ENCODE measurements around the gene DDR1.
"Not testable (repeated sequence)": the region's sequence is repeated elsewhere in the genome, so short reads cannot be mapped to it uniquely, and the experiment has no call there.

Gene DDR1

GRCh38 chr6:30883685-30884520, at the start of gene DDR1:
TSS of gene DDR1 (plus strand) at chr6:30884519. CDS start at chr6:30888730, 4,211 bp downstream.
- peak; percentile 58 to 64 for DNase-seq

DNA sequence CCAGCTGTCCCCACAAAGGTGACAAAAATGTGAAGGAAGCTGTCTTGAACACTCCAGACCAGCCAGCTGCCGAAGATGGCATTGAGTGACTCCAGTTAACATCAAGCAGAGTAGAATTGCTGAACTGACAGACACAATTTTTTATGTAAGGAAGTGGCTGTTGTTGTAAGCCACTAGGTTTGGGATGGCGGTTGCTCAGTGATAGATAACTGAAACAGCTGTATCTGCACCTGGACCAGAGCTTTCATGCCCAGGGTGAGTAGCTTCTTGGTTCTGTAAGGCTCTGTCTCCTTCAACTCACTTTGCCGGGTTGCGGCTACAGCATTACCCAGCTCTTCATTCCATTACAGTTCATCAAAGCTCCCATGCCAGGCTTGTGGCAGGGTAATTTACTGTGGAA, 49.7 kb upstream of the DDR1 start:
- no peak for DNase-seq

- no peak for DNase-seq
These were observed 48.7 kb upstream of the DDR1 start for GRCh38 chr6:30835576-30835975.

GRCh38 chr6:30836431-30836866, 47.9 kb upstream of the DDR1 start:
- DNase-seq: no peak

- DNase-seq: no peak
These were observed 47.4 kb upstream of the DDR1 start for GRCh38 chr6:30836957-30837356.

GRCh38 chr6:30837432-30837831, 46.9 kb upstream of the DDR1 start:
- DNase-seq: no peak

DNA sequence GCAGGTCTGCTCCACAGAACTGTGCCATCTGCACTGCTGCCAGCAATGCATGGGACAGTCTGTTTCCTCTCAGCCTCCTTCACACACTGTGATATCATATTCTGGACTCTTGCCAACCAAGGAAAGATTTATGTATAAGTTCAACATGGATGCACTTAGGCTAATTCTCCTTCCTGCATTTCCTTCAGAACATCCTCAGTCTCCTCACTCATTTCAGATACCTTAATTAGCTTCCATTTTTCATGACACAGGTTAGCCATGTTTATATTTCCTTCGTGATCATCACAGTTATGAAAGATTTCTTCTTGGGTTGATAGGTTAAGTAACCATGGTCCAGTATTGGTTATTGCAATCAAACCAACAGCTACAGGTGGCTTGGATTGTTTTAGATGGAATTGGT, 46.4 kb upstream of the DDR1 start:
- DNase-seq: no peak

GRCh38 chr6:30839671-30840070, 44.6 kb upstream of the DDR1 start:
- DNase-seq: no peak

GRCh38 chr6:30840084-30840934, 44.0 kb upstream of the DDR1 start:
- no peak for DNase-seq

- no peak for DNase-seq
These were observed 43.2 kb upstream of the DDR1 start for GRCh38 chr6:30840935-30841643.

DNA sequence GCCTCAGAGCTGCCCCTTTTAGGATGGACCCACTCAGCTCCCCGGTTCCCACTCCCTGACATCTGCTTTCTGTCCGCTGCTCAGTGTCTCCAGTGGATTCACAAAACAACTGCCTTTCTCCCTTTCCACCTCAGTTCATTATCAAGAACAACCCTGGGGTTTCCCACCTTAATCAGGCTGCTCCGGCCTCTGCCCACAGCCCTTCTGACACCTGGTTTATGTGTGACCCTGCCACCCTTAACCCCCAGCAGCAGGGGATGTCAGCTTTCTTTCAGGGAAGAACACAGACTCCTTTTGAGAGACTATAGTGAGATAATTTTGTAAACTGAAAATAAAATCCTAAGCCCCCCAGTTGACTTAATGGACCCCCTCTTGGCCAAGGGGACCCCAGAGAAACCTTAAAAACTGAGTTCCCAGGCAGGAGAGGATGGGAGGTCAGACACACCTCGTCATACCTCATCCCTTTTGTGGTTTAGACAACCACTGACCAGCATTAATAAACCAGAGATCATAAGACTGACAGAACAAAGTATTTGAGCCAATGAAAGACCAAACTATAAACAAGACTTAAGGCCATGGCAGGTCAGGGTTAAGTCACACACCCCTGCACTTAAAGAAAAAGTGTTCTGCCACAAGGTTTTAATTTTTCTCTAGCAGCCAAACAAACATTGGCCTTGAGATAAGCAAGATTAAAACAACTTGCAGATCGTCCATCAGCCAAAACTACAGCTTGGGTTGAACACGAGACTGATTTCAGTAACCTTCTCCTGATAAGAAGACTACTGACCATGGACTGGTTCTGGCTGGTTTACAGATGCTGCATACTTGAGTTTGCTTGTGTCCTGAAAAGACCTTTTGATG, 42.4 kb upstream of the DDR1 start:
- no peak for DNase-seq

DNA sequence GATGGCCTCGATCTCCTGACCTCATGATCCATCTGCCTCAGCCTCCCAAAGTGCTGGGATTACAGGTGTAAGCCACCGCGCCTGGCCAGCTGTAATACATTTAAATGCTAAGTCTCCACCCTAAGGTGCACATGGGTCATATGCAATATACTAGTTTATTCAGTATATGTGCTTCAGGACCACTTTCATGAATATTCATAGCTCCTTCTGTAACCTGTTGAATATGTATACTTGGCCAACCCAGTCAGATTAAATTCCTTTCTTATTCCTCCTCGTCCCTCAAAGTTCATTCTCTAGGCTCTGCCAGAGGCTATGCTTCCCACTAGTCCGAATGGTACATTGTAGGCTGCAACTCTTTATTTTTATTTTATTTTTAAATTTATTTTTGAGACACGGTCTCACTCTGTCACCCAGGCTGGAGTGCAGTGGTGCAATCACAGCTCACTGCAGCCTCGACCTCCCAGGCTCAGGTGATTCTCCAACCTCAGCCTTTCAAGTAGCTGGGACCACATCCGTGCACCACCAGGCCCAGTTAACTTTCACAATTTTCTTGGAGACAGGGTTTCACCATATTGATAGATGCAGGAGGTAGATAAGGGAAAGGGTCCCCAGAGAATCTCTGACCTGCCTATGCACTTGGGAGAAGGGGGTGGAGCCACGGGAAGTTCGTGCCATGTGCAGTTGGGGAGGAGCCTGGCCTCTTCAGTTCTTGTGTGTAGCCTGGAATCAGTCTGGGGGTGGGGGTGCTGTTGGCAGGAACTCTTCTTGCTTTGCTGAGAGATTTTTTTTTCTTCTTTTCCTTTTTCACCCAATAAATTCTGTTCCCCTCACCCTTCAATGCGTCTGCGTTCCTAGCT, 41.3 kb upstream of the DDR1 start:
- DNase-seq: peak in 1 of 2 experiments; percentile 26

GRCh38 chr6:30843611-30843998, 40.7 kb upstream of the DDR1 start:
- no peak for DNase-seq

DNA sequence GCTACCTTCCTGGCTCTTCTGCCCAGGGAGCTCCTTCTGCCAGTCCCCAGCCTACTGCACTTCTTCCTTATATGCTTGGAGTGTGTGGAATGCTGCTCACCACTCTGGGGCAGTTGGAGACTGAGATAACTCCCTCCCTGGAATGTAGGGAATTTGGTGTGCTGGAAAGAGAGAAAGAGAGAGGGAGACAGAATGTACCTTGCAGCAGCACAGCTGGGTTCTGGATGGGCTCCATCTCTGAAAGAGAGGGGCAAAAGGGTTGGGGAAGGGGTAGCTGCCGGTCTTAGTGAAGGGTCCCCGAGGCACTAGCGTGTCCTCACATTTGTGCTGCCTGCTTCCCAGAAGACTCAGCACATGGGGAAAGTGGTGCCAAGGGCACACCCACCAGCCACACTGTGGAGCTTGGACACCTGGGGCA, 40.2 kb upstream of the DDR1 start:
- no peak for DNase-seq

DNA sequence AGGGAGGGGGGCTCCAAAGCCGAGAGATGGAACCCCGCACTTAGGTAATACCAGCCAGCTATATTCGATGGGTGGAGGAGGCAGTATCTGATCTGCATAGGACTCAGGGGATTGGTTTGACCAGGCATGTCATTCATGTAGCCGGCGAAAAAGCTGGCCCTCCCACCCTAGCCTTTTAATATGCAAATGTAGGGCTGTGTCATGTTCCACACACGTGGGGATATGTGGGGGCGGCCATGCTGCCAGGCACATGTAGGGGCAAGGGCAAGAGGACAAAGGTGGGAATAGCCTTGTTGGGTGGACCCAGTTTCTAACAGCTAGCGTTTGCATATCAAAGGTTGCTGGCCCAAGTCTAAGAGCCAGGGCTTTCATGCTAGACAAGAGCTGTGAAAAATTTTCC, 39.1 kb upstream of the DDR1 start:
- DNase-seq: no peak

DNA sequence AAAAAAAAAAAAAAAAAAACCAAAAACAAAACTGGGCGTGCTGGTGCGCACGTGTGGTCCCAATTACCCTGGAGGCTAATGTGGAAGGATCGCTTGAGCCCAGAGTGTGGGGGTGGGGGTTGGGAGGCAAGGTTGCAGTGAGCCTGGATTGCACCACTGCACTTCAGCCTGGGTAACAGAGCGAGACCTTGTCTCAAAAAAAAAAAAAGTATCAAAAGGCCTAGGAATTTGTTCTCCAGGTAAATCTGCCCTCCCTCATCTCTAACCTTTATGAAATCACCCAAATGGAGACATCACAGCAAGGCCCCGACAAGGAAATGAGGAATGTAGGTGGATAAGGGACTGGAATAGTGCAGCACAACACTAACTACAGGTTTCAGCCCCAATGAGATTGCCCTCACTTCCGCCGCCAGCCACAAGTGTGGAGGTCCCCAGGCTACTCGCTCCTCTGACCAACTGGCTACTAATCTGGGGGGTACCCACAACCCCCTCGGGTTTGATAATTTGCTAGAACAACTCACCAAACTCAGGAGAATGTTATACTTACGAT, 36.8 kb upstream of the DDR1 start:
- DNase-seq: no peak

DNA sequence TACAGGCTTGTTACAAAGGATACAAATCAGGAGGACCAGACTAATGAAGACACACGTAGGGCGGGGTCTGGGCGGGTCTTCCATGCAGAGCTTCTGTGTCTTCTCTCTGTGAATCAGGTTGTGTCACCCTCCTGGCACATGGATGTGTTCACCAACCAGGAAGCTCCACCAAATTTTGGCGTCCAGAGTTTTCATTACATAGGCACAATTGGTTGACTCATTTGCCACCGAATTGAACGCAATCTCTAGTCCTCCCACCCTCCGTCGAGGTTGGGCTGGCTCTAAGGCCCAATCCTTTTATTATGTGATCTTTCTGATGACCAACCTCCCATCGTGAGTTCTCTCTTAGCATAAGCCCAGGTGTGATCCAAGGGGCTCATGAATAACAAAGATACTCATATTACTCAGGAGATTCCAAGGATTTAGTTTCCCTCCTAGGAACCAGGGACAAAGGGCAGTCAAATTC, 36.3 kb upstream of the DDR1 start:
- no peak for DNase-seq

DNA sequence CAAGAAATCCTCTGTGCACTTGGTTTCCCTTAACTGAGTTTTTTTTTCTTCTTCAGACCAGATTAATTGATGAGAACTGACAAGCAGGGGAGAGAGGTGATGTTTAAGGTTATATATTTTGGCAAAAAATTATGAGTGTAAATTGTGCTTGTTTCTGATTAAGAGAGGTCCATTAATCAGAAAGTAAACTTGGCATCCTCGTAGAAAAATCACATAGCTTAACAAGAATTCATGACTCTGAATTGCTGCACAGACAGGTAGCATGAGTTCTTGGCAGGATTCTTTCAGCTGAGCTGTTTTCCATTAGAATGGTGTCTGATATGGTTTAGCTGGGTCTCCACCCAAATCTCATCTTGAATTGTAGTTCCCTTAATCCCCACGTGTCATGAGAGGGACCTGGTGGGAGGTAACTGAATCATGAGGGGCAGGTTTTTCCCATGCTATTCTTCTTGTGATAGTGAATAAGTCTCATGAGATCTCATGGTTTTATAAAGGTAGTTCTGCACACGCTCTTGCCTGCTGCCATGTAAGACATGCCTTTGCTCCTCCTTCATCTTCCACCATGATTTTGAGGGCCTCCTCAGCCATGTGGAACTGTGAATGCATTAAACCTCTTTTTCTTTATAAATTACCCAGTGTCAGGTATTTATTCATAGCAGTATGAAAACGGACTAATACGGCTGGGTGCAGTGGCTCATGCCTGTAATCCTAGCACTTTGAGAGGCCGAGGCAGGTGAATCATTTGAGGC, 34.2 kb upstream of the DDR1 start:
- DNase-seq: no peak

- DNase-seq: not testable (repeated sequence)
These were observed 31.9 kb upstream of the DDR1 start for GRCh38 chr6:30852459-30852858.

Measured in activated CD4-positive, alpha-beta T cell treated with anti-CD3 and anti-CD28 coated beads, Interleukin-2, amount 50 U/mL, for 48 hours (primary cell).